Measurements from ENCODE around the gene AGAP3. TPM values are rescaled to one million over a fixed set of nuclear protein-coding genes. Genes with fewer than 3 reads are reported as not detected.
"Not testable (repeated sequence)": the region's sequence is repeated elsewhere in the genome, so short reads cannot be mapped to it uniquely, and the experiment has no call there.

AGAP3 gene
- total RNA-seq, 1 donor from 2014 or later, result 156 TPM

- Mint-ChIP-seq H3K4me3 (ENCODE audit: unreplicated experiment) (peak overlapping the region; percentile 50), H3K4me1 (ENCODE audit: low read depth, unreplicated experiment) (peaks cover 30% of the 10 kb centered on the region), H3K27me3 (ENCODE audit: low read depth, unreplicated experiment) (no peaks in the 10 kb centered on the region), H3K27ac (ENCODE audit: unreplicated experiment) (peak overlapping the region; percentile 98), H3K9me3 (ENCODE audit: unreplicated experiment) (no peaks in the 10 kb centered on the region), H3K36me3 (ENCODE audit: low read depth, unreplicated experiment) (peaks cover 12% of the 10 kb centered on the region)
- no peak for TF ChIP-seq EZH2 (IDR thresholded peaks at IDR 0.05; ENCODE audit: insufficient read depth, low read length)
- no peak for TF ChIP-seq CTCF (IDR thresholded peaks at IDR 0.05; ENCODE audit: insufficient read depth, low read depth, low read length)
- H3K4me2 ChIP-seq (ENCODE audit: low read length), result peak overlapping the region; percentile 73
- DNase-seq (ENCODE audit: low read depth) (peak; percentile 9), FAIRE-seq (no peak)
- H3K79me2 ChIP-seq (ENCODE audit: insufficient read depth, low read length), result no peaks in the 10 kb centered on the region
- no peaks in the 10 kb centered on the region for H3K27me3 ChIP-seq (ENCODE audit: insufficient read depth, low read length)
- H3K9me3 ChIP-seq (ENCODE audit: insufficient read depth, low read depth, low read length), result no peaks in the 10 kb centered on the region
- H4K20me1 ChIP-seq (ENCODE audit: insufficient read depth, low read length), result no peaks in the 10 kb centered on the region
- no peak overlapping the region for H2AFZ ChIP-seq (ENCODE audit: low read depth, low read length)
- H3K4me1 ChIP-seq (ENCODE audit: insufficient read depth, low read length), result peaks cover 21% of the 10 kb centered on the region
- peak overlapping the region; percentile 91 for H3K27ac ChIP-seq (ENCODE audit: low read depth, low read length)
- peaks cover 5% of the 10 kb centered on the region for H3K36me3 ChIP-seq (ENCODE audit: insufficient read depth, low read length)
- H3K4me3 ChIP-seq (ENCODE audit: insufficient read depth, low read depth, low read length), result no peak overlapping the region
- H3K9ac ChIP-seq (ENCODE audit: low read length), result peak overlapping the region; percentile 49
These were observed 46.3 kb upstream of the AGAP3 start for GRCh38 chr7:151039850-151040548.

- no peak overlapping the region for H2AFZ ChIP-seq (ENCODE audit: low read depth, low read length)
- no peak for FAIRE-seq
- no peaks in the 10 kb centered on the region for H3K9me3 Mint-ChIP-seq (ENCODE audit: unreplicated experiment)
These were observed 45.5 kb upstream of the AGAP3 start for GRCh38 chr7:151040616-151041375.

GRCh38 chr7:151043449-151043848 is 42.8 kb upstream of the AGAP3 start:
- peaks cover 26% of the 10 kb centered on the region for H3K4me1 ChIP-seq (ENCODE audit: insufficient read depth, low read length)

More at GRCh38 chr7:151040616-151041375, 45.5 kb upstream of the AGAP3 start:
- Mint-ChIP-seq H3K36me3 (ENCODE audit: low read depth, unreplicated experiment) (peaks cover 9% of the 10 kb centered on the region), H3K27me3 (ENCODE audit: low read depth, unreplicated experiment) (no peaks in the 10 kb centered on the region), H3K4me3 (ENCODE audit: unreplicated experiment) (no peak overlapping the region), H3K27ac (ENCODE audit: unreplicated experiment) (peak overlapping the region; percentile 98), H3K4me1 (ENCODE audit: low read depth, unreplicated experiment) (peaks cover 29% of the 10 kb centered on the region)
- peaks cover 5% of the 10 kb centered on the region for H3K36me3 ChIP-seq (ENCODE audit: insufficient read depth, low read length)
- H3K27ac ChIP-seq (ENCODE audit: low read depth, low read length), result no peak overlapping the region
- H3K4me1 ChIP-seq (ENCODE audit: insufficient read depth, low read length), result peaks cover 21% of the 10 kb centered on the region
- no peaks in the 10 kb centered on the region for H3K9me3 ChIP-seq (ENCODE audit: insufficient read depth, low read depth, low read length)
- H3K27me3 ChIP-seq (ENCODE audit: insufficient read depth, low read length), result no peaks in the 10 kb centered on the region
- no peaks in the 10 kb centered on the region for H3K79me2 ChIP-seq (ENCODE audit: insufficient read depth, low read length)
- H3K9ac ChIP-seq (ENCODE audit: low read length), result no peak overlapping the region
- no peak for DNase-seq (ENCODE audit: low read depth)
- TF ChIP-seq EZH2 (IDR thresholded peaks at IDR 0.05; ENCODE audit: insufficient read depth, low read length), result no peak
- no peak for TF ChIP-seq CTCF (IDR thresholded peaks at IDR 0.05; ENCODE audit: insufficient read depth, low read depth, low read length)
- H3K4me3 ChIP-seq (ENCODE audit: insufficient read depth, low read depth, low read length), result no peak overlapping the region
- H4K20me1 ChIP-seq (ENCODE audit: insufficient read depth, low read length), result no peaks in the 10 kb centered on the region
- no peak overlapping the region for H3K4me2 ChIP-seq (ENCODE audit: low read length)

More at GRCh38 chr7:151043449-151043848, 42.8 kb upstream of the AGAP3 start:
- H3K9me3 ChIP-seq (ENCODE audit: insufficient read depth, low read depth, low read length); H3K4me2 ChIP-seq (ENCODE audit: low read length); H3K9ac ChIP-seq (ENCODE audit: low read length); H3K27me3 ChIP-seq (ENCODE audit: insufficient read depth, low read length); H3K4me3 Mint-ChIP-seq (ENCODE audit: unreplicated experiment); H3K36me3 ChIP-seq (ENCODE audit: insufficient read depth, low read length); H3K27me3 Mint-ChIP-seq (ENCODE audit: low read depth, unreplicated experiment); H2AFZ ChIP-seq (ENCODE audit: low read depth, low read length); H3K27ac ChIP-seq (ENCODE audit: low read depth, low read length); H3K79me2 ChIP-seq (ENCODE audit: insufficient read depth, low read length); H3K4me3 ChIP-seq (ENCODE audit: insufficient read depth, low read depth, low read length); H3K9me3 Mint-ChIP-seq (ENCODE audit: unreplicated experiment); H3K36me3 Mint-ChIP-seq (ENCODE audit: low read depth, unreplicated experiment); H3K27ac Mint-ChIP-seq (ENCODE audit: unreplicated experiment); FAIRE-seq; H4K20me1 ChIP-seq (ENCODE audit: insufficient read depth, low read length); DNase-seq (ENCODE audit: low read depth): not testable (repeated sequence)
- peaks cover 31% of the 10 kb centered on the region for H3K4me1 Mint-ChIP-seq (ENCODE audit: low read depth, unreplicated experiment)

Measured in astrocyte (in vitro differentiated cells and primary cell).